SH-SY5Y (cell line): ENCODE data around the gene NPAS2.

Experiments
- GATA2 ChIP-seq: IDR thresholded peaks from 2 replicates; pipeline ENCODE4 v1.6.1; 2011; ENCODE audit warnings: mild to moderate bottlenecking, low read depth, low read length
- GATA3 ChIP-seq: IDR thresholded peaks from 2 replicates; pipeline ENCODE4 v1.6.1; 2011; ENCODE audit warnings: low read depth, mild to moderate bottlenecking, low read length, moderate library complexity

DNA sequence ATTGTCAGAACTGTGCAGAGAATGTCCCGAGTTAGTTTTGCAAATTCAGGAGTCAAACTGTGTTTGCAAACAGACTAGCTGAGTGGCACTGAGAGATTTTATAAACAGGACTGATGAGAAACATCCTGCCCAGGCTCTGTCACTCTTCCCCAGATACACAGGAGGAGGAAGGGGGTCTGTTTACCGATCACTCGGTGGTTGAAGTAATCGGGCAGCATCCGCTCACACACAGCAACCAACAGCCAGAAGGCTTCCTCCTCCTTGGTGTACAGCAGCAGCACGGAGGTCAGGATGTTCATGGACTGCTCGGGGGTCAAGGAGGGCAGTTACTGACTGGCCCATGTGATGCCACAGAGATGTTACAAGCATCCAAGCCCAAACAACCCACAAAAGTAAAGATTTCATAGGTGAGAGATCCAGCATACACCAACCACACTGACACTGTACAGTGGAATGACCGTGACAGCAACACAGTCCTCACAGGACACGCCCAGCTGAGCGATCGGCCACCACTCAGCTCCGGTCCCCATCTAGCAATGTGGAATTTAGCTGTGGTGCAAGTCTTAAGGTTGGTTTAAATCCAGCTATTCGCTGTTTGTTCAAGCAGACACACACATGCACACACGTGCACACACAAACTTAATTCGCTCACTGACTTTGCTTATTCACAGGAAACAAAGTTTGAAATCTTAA lies 212.3 kb downstream of the NPAS2 start:
- TF ChIP-seq GATA2 = no peak
- no peak for TF ChIP-seq GATA3
